ENCODE data around the gene SULT1C4.

Gene SULT1C4

GRCh38 chr2:108388045-108388444, 10.3 kb downstream of the SULT1C4 start:
- Mint-ChIP-seq H3K27me3 (ENCODE audit: low read depth, poor library complexity) (no peaks in the 10 kb centered on the region), H3K36me3 (ENCODE audit: low read depth) (peaks cover 87% of the 10 kb centered on the region), H3K27ac (no peak overlapping the region), H3K9me3 (peaks cover 31% of the 10 kb centered on the region), H3K4me3 (no peak overlapping the region), H3K4me1 (peaks cover 19% of the 10 kb centered on the region)
- no peak for TF ChIP-seq CTCF (IDR thresholded peaks at IDR 0.05)
- DNase-seq: no peak

- DNase-seq: no peak
- peaks cover 6% of the 10 kb centered on the region for H3K4me1 Mint-ChIP-seq
- no peak overlapping the region for H3K27ac Mint-ChIP-seq
- peaks cover 41% of the 10 kb centered on the region for H3K9me3 Mint-ChIP-seq
- no peak overlapping the region for H3K4me3 Mint-ChIP-seq
- no peaks in the 10 kb centered on the region for H3K27me3 Mint-ChIP-seq (ENCODE audit: low read depth, poor library complexity)
- TF ChIP-seq CTCF (IDR thresholded peaks at IDR 0.05): no peak
- H3K36me3 Mint-ChIP-seq (ENCODE audit: low read depth): peaks cover 75% of the 10 kb centered on the region
Observed at GRCh38 chr2:108390340-108390739, 12.6 kb downstream of the SULT1C4 start.

GRCh38 chr2:108392029-108392428, 14.3 kb downstream of the SULT1C4 start:
- Mint-ChIP-seq H3K27ac (peak overlapping the region; percentile 10), H3K4me1 (no peaks in the 10 kb centered on the region), H3K36me3 (ENCODE audit: low read depth) (peaks cover 68% of the 10 kb centered on the region), H3K4me3 (no peak overlapping the region), H3K9me3 (peaks cover 51% of the 10 kb centered on the region), H3K27me3 (ENCODE audit: low read depth, poor library complexity) (no peaks in the 10 kb centered on the region)
- TF ChIP-seq CTCF (IDR thresholded peaks at IDR 0.05): no peak
- no peak for DNase-seq

- TF ChIP-seq CTCF (IDR thresholded peaks at IDR 0.05): no peak
- Mint-ChIP-seq H3K9me3 (peaks cover 61% of the 10 kb centered on the region), H3K27ac (no peak overlapping the region), H3K27me3 (ENCODE audit: low read depth, poor library complexity) (peaks cover 2% of the 10 kb centered on the region), H3K36me3 (ENCODE audit: low read depth) (peaks cover 62% of the 10 kb centered on the region), H3K4me1 (no peaks in the 10 kb centered on the region), H3K4me3 (no peak overlapping the region)
- no peak for DNase-seq
Observed at GRCh38 chr2:108393197-108393596, 15.4 kb downstream of the SULT1C4 start.

GRCh38 chr2:108395155-108395554, 17.4 kb downstream of the SULT1C4 start:
- H3K9me3 Mint-ChIP-seq: peaks cover 76% of the 10 kb centered on the region
- no peak for TF ChIP-seq CTCF (IDR thresholded peaks at IDR 0.05)
- no peak overlapping the region for H3K27ac Mint-ChIP-seq
- H3K4me1 Mint-ChIP-seq: no peaks in the 10 kb centered on the region
- H3K27me3 Mint-ChIP-seq (ENCODE audit: low read depth, poor library complexity): peaks cover 3% of the 10 kb centered on the region
- no peak overlapping the region for H3K4me3 Mint-ChIP-seq
- DNase-seq: no peak
- H3K36me3 Mint-ChIP-seq (ENCODE audit: low read depth): peaks cover 59% of the 10 kb centered on the region

GRCh38 chr2:108396845-108397244, 19.1 kb downstream of the SULT1C4 start:
- peaks cover 84% of the 10 kb centered on the region for H3K9me3 Mint-ChIP-seq
- H3K4me3 Mint-ChIP-seq: no peak overlapping the region
- H3K27ac Mint-ChIP-seq: no peak overlapping the region
- no peaks in the 10 kb centered on the region for H3K4me1 Mint-ChIP-seq
- no peak for DNase-seq
- TF ChIP-seq CTCF (IDR thresholded peaks at IDR 0.05): no peak
- H3K27me3 Mint-ChIP-seq (ENCODE audit: low read depth, poor library complexity): peaks cover 3% of the 10 kb centered on the region
- H3K36me3 Mint-ChIP-seq (ENCODE audit: low read depth): peaks cover 44% of the 10 kb centered on the region
